NCI-H82 treated with DMSO at 0.1 percent for 48 hours (cell line): ENCODE results near the gene MAP3K2.

ENCODE experiments used
- DNase-seq: peaks from one replicate; lab custom pipeline; 2025; ENCODE audit not compliant: unreplicated experiment; lab: John Stamatoyannopoulos, UW

Gene MAP3K2, protein sequence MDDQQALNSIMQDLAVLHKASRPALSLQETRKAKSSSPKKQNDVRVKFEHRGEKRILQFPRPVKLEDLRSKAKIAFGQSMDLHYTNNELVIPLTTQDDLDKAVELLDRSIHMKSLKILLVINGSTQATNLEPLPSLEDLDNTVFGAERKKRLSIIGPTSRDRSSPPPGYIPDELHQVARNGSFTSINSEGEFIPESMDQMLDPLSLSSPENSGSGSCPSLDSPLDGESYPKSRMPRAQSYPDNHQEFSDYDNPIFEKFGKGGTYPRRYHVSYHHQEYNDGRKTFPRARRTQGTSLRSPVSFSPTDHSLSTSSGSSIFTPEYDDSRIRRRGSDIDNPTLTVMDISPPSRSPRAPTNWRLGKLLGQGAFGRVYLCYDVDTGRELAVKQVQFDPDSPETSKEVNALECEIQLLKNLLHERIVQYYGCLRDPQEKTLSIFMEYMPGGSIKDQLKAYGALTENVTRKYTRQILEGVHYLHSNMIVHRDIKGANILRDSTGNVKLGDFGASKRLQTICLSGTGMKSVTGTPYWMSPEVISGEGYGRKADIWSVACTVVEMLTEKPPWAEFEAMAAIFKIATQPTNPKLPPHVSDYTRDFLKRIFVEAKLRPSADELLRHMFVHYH

DNA sequence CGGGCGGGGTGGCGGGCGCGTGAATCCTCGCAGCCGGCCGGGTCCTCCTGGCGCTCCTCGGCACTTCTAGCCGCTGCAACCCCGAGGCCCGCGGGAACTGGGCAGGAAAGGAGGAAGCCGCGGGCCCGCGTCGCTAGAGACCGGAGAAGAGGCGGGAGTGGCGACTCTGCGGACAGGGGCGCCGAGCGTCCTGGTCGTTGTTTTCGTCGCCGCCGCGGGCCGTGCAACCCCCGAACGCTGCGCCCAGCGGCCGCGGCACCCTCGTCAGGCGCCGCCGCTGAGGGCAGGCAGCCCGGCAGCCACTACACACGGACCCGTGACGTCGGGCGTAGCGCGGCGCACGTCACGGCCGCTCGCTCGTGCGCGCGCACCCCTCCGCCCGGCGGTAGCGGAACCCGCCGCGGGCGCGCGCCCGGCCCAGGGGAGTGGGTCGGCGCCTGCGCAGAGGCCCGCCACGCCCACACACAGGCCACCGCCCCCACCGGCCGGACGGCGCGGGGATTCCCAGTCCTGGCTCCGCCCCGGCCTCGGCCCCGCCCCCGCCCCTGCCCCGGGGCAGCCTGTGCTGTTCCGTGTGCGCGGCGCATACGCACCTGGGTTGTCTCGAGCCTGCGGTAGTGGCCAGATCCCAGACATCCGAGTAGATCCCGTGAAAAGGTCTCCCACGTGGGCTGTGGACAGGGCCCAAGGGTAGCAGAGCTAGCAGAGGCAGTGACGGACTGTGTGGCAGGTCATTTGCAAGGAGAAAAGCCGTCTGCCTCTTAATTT lies at the start of gene MAP3K2:
Gene MAP3K2, minus strand, starts transcription at position 321 of the 768 bp plus-strand sequence. CDS start 44,846 bp downstream, outside the sequence.
- peak; percentile 76 for DNase-seq

DNA sequence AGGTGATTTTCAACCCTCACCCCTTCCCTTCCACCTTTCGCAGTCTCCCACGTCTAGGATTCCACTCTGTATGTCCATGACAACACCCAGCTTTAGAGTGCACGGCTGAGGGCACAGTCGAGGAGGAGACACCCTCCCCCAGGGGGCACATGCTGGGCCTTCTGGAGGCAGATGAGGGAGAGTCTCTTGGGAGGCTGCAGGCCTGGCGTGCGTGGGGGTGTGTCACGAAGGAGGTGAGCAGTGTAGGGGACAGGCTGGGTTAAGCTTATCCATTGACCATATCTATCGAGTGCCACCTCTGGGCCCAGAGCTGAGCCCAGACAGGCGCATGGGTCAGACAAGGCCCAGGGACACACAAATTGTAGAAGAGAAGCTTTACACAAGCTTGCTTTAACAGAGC lies 49.3 kb upstream of the MAP3K2 start:
- no peak for DNase-seq

DNA sequence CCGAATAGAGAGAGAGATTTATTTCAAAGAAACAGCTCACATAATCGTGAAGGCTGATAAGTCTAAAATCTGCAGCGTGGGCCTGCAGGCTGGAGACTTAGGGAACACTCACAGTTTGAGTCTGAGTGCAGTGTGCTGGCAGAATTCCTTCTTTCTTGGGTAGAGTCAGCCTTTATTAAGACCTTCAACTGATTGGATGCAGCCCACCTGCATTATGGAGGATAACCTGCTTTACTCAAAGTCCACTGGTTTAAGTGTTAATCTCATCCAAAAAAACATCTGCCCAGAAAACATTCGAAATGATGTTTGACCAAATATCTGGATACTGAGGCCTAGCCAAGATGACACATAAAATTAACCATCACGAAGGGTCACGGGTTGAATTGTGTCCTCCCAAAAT lies 46.7 kb upstream of the MAP3K2 start:
- DNase-seq = no peak

DNA sequence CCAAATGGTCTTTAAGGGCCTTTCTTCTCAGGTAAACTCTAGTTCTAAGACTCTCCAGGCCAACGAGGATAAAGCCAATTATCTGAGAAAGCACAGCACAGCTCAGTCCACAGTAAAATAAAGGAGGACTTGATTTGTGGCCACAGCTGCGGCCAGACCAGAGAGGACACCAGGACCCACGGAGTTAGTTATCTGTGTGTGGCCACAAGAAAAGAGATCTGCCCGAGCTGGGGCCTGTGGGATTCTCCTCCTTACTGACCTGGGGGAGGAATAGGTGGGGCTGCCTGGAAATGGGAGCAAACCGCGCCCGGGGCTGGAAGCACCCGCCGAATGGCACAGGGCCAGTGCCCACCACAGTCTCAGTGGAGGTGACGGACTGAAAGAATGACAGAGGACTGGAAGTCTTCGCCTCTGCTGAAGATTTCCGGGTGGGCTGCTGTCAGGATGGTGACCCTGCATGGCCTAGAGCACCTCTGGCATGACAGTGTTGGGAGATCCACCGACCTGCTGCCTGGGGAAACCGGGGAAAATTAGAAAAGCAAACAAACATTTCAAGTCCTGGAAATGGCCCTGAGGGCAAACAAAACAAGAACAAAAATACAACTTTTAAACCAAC lies 43.7 kb upstream of the MAP3K2 start:
- DNase-seq = no peak

DNA sequence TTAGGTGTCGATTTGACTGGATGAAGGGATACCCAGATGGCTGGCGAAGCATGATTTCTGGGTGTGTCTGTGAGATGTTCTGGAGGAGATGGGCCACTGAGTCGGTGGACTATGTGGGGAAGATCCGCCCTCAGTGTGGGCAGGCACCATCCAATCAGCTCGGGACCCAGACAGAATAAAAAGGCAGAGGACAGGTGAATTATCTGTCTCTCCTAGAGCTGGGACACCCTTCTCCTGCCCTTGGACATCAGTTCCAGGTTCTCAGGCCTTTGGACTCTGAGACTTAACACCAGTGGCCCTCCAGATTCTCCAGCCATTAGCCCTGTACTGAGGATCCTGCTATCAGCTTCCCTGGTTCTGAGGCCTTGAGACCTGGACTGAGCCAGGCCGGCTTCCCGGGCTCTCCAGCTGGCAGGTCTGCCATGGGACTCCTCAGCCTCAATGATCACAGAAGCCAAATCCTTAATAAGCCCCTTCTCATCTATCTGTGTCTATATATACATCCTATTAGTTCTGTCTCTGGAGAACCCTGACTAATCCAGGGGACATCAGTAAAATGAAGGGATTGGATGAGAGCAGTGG lies 42.2 kb upstream of the MAP3K2 start:
- peak; percentile 73 for DNase-seq

DNA sequence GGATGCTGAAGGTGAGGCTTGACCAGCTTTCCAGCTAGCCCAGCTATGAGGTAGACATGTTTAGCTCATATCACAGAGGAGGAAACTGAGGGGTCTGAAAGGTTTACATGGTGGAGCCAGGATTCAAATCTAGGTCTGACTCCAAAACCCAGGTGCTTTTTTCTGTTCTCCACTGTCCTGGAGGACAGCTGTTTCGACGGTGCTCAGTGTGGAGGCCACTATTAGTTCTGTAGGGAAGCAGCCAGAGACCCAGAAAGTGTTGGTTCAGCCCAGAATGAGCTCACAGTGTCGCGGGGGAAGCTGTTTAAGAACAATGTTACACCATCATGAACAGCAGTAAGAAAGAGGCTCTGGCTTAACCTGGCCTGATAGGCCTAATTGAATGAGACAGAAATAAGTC lies 41.5 kb upstream of the MAP3K2 start:
- DNase-seq = no peak

DNA sequence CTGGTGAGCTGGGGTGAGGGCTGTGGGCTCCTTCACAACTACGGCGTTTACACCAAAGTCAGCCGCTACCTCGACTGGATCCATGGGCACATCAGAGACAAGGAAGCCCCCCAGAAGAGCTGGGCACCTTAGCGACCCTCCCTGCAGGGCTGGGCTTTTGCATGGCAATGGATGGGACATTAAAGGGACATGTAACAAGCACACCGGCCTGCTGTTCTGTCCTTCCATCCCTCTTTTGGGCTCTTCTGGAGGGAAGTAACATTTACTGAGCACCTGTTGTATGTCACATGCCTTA lies 41.0 kb upstream of the MAP3K2 start:
- no peak for DNase-seq

DNA sequence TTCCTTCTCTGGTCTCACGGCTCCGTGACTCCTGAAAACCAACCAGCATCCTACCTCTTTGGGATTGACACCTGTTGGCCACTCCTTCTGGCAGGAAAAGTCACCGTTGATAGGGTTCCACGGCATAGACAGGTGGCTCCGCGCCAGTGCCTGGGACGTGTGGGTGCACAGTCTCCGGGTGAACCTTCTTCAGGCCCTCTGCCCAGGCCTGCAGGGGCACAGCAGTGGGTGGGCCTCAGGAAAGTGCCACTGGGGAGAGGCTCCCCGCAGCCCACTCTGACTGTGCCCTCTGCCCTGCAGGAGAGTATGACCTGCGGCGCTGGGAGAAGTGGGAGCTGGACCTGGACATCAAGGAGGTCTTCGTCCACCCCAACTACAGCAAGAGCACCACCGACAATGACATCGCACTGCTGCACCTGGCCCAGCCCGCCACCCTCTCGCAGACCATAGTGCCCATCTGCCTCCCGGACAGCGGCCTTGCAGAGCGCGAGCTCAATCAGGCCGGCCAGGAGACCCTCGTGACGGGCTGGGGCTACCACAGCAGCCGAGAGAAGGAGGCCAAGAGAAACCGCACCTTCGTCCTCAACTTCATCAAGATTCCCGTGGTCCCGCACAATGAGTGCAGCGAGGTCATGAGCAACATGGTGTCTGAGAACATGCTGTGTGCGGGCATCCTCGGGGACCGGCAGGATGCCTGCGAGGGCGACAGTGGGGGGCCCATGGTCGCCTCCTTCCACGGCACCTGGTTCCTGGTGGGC lies 40.5 kb upstream of the MAP3K2 start:
- DNase-seq = no peak

DNA sequence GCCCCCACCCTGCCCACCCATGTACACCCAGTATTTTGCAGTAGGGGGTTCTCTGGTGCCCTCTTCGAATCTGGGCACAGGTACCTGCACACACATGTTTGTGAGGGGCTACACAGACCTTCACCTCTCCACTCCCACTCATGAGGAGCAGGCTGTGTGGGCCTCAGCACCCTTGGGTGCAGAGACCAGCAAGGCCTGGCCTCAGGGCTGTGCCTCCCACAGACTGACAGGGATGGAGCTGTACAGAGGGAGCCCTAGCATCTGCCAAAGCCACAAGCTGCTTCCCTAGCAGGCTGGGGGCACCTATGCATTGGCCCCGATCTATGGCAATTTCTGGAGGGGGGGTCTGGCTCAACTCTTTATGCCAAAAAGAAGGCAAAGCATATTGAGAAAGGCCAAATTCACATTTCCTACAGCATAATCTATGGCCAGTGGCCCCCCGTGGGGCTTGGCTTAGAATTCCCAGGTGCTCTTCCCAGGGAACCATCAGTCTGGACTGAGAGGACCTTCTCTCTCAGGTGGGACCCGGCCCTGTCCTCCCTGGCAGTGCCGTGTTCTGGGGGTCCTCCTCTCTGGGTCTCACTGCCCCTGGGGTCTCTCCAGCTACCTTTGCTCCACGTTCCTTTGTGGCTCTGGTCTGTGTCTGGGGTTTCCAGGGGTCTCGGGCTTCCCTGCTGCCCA lies 39.7 kb upstream of the MAP3K2 start:
- no peak for DNase-seq

DNA sequence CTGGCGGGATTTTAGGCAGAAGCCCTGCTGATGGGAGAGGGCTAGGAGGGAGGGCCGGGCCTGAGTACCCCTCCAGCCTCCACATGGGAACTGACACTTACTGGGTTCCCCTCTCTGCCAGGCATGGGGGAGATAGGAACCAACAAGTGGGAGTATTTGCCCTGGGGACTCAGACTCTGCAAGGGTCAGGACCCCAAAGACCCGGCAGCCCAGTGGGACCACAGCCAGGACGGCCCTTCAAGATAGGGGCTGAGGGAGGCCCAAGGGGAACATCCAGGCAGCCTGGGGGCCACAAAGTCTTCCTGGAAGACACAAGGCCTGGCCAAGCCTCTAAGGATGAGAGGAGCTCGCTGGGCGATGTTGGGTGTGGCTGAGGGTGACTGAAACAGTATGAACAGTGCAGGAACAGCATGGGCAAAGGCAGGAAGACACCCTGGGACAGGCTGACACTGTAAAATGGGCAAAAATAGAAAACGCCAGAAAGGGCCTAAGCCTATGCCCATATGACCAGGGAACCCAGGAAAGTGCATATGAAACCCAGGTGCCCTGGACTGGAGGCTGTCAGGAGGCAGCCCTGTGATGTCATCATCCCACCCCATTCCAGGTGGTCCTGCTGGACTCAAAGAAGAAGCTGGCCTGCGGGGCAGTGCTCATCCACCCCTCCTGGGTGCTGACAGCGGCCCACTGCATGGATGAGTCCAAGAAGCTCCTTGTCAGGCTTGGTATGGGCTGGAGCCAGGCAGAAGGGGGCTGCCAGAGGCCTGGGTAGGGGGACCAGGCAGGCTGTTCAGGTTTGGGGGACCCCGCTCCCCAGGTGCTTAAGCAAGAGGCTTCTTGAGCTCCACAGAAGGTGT lies 39.0 kb upstream of the MAP3K2 start:
- DNase-seq = no peak

DNA sequence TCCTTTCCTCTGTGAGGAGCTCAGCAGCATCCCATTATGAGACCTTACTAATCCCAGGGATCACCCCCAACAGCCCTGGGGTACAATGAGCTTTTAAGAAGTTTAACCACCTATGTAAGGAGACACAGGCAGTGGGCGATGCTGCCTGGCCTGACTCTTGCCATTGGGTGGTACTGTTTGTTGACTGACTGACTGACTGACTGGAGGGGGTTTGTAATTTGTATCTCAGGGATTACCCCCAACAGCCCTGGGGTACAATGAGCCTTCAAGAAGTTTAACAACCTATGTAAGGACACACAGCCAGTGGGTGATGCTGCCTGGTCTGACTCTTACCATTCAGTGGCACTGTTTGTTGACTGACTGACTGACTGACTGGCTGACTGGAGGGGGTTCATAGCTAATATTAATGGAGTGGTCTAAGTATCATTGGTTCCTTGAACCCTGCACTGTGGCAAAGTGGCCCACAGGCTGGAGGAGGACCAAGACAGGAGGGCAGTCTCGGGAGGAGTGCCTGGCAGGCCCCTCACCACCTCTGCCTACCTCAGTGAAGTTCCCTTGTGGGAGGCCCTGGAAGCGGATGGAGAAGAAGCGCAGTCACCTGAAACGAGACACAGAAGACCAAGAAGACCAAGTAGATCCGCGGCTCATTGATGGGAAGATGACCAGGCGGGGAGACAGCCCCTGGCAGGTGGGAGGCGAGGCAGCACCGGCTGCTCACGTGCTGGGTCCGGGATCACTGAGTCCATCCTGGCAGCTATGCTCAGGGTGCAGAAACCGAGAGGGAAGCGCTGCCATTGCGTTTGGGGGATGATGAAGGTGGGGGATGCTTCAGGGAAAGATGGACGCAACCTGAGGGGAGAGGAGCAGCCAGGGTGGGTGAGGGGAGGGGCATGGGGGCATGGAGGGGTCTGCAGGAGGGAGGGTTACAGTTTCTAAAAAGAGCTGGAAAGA lies 38.0 kb upstream of the MAP3K2 start:
- DNase-seq = no peak

DNA sequence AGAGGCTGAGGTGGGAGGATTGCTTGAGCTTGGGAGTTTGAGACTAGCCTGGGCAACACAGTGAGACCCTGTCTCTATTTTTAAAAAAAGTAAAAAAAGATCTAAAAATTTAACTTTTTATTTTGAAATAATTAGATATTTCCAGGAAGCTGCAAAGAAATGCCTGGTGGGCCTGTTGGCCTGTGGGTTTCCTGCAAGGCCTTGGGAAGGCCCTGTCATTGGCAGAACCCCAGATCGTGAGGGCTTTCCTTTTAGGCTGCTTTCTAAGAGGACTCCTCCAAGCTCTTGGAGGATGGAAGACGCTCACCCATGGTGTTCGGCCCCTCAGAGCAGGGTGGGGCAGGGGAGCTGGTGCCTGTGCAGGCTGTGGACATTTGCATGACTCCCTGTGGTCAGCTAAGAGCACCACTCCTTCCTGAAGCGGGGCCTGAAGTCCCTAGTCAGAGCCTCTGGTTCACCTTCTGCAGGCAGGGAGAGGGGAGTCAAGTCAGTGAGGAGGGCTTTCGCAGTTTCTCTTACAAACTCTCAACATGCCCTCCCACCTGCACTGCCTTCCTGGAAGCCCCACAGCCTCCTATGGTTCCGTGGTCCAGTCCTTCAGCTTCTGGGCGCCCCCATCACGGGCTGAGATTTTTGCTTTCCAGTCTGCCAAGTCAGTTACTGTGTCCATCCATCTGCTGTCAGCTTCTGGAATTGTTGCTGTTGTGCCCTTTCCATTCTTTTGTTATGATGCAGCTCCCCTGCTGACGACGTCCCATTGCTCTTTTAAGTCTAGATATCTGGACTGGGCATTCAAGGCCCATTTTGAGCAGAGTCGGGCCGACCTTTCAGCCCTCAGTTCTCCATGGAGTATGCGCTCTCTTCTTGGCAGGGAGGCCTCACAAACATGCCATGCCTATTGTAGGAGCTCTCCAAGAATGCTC lies 37.1 kb upstream of the MAP3K2 start:
- no peak for DNase-seq

DNA sequence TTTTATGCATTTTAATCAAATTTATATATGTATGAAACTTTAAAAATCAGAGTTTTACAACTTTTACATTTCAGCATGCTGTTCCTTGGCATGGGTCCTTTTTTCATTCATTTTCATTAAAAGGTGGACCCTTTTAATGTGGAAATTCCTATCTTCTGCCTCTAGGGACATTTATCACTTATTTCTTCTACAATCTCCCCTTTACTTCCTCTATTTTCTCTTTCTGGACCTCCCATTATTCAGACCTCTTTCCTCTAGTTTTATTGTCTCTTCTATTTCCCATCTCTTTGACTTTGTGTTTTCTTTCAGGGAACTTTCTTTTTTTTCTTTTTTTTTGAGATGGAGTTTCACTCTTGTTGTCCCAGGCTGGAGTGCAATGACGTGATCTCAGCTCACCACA lies 36.1 kb upstream of the MAP3K2 start:
- DNase-seq = no peak

DNA sequence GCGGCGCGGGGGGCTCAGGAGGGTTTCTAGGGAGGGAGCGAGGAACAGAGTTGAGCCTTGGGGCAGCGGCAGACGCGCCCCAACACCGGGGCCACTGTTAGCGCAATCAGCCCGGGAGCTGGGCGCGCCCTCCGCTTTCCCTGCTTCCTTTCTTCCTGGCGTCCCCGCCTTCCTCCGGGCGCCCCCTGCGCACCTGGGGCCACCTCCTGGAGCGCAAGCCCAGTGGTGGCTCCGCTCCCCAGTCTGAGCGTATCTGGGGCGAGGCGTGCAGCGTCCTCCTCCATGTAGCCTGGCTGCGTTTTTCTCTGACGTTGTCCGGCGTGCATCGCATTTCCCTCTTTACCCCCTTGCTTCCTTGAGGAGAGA lies 35.7 kb upstream of the MAP3K2 start:
- DNase-seq = no peak

DNA sequence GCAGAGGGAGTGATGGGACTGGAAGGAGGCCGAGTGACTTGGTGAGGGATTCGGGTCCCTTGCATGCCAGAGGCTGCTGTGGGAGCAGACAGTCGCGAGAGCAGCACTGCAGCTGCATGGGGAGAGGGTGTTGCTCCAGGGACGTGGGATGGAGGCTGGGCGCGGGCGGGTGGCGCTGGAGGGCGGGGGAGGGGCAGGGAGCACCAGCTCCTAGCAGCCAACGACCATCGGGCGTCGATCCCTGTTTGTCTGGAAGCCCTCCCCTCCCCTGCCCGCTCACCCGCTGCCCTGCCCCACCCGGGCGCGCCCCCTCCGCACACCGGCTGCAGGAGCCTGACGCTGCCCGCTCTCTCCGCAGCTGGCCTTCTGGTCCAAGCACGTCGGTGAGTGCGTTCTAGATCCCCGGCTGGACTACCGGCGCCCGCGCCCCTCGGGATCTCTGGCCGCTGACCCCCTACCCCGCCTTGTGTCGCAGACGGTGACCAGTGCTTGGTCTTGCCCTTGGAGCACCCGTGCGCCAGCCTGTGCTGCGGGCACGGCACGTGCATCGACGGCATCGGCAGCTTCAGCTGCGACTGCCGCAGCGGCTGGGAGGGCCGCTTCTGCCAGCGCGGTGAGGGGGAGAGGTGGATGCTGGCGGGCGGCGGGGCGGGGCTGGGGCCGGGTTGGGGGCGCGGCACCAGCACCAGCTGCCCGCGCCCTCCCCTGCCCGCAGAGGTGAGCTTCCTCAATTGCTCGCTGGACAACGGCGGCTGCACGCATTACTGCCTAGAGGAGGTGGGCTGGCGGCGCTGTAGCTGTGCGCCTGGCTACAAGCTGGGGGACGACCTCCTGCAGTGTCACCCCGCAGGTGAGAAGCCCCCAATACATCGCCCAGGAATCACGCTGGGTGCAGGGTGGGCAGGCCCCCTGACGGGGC lies 35.0 kb upstream of the MAP3K2 start:
- DNase-seq = peak; percentile 33
